ENCODE data around the gene VSTM2L. TPM values are rescaled to one million over a fixed set of nuclear protein-coding genes. Genes with fewer than 3 reads are reported as not detected.

The VSTM2L gene
- total RNA-seq, 1 experiment from 2014 or later, result 4.0 TPM

DNA sequence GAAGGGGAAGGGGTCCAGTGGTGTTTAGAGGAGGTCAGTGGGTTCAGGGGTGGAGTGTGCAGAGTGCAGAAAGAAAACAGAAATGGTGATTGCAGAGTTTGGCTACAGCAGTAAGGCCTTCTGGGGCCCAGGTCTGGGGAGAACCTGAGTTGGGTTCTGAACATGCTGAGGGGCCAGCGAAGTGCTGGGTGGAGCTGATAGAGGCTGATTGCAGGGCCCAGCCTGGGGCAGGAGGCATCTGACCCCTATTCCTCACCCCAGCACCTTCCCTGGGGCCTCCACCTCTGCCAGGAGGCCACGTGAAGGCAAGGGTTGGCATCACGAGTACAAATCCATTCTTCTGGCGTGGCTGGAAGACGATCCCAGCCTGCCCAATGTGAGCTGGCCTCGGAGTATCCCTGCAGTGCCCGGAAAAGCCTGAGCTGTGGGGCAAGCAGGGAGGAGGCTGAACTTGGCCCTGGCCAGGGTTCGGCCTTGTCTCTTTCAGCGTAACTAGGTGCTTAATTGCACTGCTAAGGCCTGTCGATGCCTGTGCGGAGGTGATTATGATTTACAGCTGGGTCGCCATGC is 35.3 kb downstream of the VSTM2L start:
- H3K36me3 ChIP-seq, result no peaks in the 10 kb centered on the region
- no peaks in the 10 kb centered on the region for H3K9me3 ChIP-seq
- no peak for DNase-seq
- H3K4me3 ChIP-seq, result no peak overlapping the region
- H3K27me3 ChIP-seq, result no peaks in the 10 kb centered on the region

DNA sequence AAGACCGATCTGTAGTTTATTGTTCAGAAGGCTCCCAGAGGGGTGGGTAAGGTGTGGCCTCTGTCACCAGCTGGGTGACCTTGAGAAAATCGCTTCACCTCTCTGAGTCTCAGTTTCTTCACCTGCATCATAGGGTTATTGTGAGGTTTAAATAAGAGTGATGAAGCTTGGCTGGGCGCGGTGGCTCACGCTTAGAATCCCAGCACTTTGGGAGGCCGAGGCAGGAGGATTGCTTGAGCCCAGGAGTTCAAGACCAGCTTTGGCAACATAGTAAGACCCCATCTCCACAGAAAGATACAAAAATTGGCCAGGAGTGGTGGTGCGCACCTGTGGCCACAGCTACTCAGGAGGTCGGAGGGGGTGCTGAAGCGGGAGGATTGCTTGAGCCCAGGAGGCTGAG is 36.0 kb downstream of the VSTM2L start:
- no peaks in the 10 kb centered on the region for H3K36me3 ChIP-seq
- no peak overlapping the region for H3K4me3 ChIP-seq
- no peak for DNase-seq
- H3K27me3 ChIP-seq, result no peaks in the 10 kb centered on the region
- H3K9me3 ChIP-seq, result no peaks in the 10 kb centered on the region

DNA sequence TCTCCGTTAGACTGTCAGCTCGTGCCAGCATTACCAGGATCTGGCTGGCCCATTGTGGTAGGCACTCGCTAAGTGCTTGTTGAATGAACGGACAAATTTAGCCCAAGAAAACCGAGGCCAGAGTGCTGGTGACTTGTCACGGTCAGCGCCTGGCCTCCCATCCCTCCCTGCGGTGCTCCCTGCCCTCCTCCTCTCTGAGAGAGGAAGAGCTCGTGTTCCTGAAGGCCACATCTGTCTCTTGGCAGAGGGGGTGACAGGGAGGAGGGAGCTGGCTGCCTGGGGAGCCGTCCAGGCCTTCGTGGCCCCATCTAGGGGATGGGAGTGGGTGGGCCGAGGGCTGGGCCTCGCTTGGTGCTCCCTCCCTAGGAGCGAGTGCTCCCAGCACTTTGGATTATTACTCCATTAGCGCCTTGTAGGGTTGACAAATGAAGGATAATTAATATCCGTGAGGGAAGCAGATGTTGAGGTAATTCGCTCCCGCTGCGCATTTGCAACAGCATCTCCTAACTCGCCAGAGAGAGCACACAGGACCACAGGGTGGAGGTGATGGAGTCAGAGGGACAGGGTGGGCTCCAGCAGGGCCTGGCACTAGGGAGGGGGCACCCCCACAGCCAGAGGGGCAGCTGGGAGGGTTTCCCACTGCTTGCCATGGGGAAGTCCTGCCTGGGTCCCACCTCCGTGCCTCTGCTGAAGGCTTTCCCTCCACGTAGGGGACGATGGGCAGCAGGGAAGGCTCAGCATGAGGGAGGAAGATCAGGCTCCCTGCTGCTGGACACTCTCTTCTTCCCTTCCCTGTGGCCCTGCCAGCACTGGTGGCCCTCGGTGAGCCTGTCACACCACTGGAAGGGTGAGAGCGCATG is 37.0 kb downstream of the VSTM2L start:
- Histone ChIP-seq H3K27me3 (no peaks in the 10 kb centered on the region), H3K4me3 (no peak overlapping the region), H3K9me3 (no peaks in the 10 kb centered on the region), H3K36me3 (no peaks in the 10 kb centered on the region)
- no peak for DNase-seq

DNA sequence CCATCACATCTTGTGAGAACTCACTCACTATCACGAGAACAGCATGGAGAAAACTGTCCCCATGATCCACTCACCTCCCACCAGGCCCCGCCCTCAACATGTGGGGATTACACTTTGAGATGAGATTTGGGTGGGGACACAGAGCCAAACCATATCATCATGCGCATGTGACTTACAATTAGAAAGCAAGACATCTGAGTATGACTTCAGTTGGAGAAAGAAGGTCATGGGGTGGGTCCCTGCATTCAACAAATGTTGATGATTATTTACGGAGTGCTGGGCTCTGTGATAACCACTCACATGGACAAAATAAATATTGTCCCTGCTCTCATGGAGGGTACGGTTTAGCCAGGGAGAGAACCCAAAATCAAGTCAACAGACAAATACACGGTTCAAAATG is 37.9 kb downstream of the VSTM2L start:
- no peaks in the 10 kb centered on the region for H3K9me3 ChIP-seq
- DNase-seq, result no peak
- H3K27me3 ChIP-seq, result no peaks in the 10 kb centered on the region
- no peaks in the 10 kb centered on the region for H3K36me3 ChIP-seq
- H3K4me3 ChIP-seq, result no peak overlapping the region

DNA sequence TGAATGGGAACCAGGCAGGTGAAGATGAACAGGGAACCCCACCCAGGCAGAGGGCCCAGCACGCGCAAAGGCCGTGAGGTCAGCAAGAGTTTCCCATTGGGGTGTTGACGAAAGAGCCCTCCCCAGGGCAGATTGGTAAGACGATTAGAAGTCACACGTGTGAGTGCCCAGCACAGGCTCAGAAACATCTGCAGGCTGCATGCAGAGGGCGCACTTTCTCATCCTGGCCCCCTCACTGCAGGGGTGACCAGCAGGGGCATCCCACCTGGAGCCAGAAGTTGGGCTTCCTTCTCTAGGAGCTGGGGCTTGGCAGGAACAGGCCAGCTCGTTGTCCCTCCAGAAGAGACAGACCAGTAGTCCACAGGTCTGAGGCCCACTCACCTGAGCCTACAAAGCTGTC is 38.4 kb downstream of the VSTM2L start:
- no peaks in the 10 kb centered on the region for H3K36me3 ChIP-seq
- H3K4me3 ChIP-seq, result no peak overlapping the region
- DNase-seq, result no peak
- no peaks in the 10 kb centered on the region for H3K9me3 ChIP-seq
- no peaks in the 10 kb centered on the region for H3K27me3 ChIP-seq

GRCh38 chr20:37941992-37942391 is 39.1 kb downstream of the VSTM2L start:
- Histone ChIP-seq H3K27me3 (no peaks in the 10 kb centered on the region), H3K4me3 (no peak overlapping the region), H3K36me3 (no peaks in the 10 kb centered on the region), H3K9me3 (no peaks in the 10 kb centered on the region)
- DNase-seq, result no peak

DNA sequence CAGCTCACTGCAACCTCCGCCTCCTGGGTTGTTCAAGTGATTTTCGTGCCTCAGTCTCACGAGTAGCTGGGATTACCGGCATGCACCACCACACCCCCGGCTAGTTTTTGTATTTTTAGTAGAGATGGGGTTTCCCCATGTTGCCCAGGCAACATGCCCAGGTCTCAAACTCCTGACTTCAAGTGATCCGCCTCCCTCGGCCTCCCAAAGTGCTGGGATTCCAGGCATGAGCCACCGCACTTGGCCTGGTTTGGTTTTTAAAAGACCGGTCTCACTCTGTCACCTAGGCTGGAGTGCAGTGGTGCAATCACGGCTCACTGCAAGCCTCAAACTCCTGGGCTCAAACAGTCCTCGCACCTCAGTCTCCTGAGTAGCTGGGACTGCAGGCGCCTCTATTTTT is 40.1 kb downstream of the VSTM2L start:
- no peak for DNase-seq
- Histone ChIP-seq H3K27me3 (no peaks in the 10 kb centered on the region), H3K4me3 (no peak overlapping the region)

DNA sequence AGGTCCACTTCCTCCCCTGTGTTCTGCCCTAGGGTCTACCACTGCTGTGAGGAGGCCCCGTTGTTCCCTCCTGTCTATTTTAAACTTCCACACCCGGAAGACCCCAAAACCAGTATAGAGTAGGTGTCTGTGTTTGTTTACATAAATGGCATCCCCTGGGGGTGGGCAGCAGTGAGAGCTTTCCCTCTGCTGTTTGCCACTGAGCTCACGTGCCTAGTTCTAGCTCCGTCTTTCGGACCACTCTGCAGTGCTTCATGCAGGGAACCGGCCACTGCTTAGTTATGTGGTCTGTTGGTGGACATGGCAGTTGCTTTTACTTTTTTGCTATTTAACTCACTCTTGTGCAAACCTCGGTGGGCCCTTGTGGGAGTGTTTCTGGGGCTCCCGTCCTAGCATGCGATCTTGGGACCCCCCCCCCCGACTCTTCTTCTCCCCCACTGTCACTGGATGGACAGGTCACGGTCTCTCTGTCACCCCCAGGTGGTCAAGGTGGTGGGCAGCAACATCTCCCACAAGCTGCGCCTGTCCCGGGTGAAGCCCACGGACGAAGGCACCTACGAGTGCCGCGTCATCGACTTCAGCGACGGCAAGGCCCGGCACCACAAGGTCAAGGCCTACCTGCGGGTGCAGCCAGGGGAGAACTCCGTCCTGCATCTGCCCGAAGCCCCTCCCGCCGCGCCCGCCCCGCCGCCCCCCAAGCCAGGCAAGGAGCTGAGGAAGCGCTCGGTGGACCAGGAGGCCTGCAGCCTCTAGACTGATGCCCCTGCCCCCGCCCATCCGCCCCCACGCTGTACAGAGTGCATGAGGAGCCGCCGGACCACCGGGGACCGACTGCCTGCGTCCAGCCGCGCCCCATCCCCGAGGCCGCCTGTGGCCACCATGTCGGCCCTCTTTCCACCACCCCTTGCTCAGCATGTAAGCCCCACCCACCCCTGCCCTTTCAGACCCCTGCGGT is 40.9 kb downstream of the VSTM2L start:
- no peak overlapping the region for H3K4me3 ChIP-seq
- peaks cover 4% of the 10 kb centered on the region; the same call in 1 of the 2 replicates for H3K9me3 ChIP-seq
- H3K27me3 ChIP-seq, result no peaks in the 10 kb centered on the region
- DNase-seq, result no peak
- H3K36me3 ChIP-seq, result no peaks in the 10 kb centered on the region

More for the DNA sequence above, 40.1 kb downstream of the VSTM2L start:
- peaks cover 3% of the 10 kb centered on the region; the same call in 1 of the 2 replicates for H3K9me3 ChIP-seq
- no peaks in the 10 kb centered on the region for H3K36me3 ChIP-seq

DNA sequence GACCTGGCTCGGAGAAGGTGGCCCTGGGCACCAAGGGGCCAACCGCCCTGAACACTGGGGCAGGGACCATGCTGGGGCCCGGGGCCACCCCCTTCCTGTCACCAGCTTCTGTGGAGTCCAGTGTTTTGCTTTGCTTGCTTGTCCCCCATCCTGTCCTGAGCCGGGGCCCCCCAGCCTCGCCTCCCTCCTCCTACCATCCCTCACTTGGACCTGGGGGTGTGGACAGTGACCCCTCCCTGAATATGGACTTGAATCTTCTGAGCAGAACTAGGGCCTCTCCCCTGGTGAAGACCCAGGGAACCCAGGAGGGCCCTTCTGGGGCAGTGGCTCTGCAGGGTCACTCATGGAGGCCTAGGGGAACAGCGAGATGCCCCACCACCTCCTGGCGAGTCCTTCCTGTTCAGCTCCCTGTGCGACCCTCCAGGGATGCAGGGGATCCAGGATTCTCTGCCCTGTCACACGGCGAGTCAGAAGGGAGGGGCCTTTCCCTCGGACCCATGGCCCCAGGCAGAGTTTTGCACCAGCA is 41.6 kb downstream of the VSTM2L start:
- Histone ChIP-seq H3K4me3 (no peak overlapping the region), H3K27me3 (no peaks in the 10 kb centered on the region), H3K9me3 (peaks cover 4% of the 10 kb centered on the region; the same call in 1 of the 2 replicates), H3K36me3 (no peaks in the 10 kb centered on the region)
- no peak for DNase-seq

DNA sequence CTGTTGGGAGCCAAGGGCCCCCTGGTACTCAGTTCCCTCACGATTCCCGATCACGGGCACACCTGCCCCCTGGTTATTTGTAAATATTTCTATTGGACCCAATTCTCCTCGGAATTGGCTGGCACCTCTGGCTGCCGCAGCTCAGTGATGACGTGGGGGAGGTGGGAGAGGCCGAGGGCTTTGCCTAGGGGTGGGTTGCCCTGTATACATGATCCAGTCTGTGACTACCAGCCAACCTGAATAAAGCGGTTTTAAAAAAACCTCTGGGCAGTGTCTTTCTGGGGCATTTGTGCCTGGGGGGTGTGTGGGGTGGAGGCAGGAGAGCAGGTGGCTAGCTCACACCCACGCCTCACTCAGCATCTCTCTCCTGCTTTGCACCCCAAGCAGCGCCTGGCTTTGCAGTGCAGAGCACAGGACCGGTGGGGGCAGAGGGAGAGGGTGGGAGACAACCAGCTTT is 42.2 kb downstream of the VSTM2L start:
- peaks cover 4% of the 10 kb centered on the region; the same call in 1 of the 2 replicates for H3K9me3 ChIP-seq
- no peak for DNase-seq

DNA sequence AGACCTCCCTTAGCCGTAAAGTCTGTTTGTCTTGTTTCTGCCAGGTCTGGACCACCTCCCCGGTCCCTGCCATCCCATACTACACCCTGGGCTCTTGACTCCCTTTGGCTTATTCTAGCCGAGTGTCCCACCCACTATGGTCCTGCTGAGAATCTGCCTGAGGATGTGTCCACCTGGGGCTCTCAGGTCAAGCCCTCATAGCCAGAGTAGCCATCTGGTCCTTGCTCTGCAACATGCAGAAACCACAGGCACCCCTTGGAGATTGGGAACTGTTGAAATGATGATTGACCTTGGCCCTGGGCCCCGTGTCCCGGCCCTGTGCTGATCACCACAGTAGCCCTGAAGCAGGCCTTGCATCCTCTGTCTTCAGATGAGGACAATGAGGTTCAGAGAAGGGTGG is 44.0 kb downstream of the VSTM2L start:
- no peak for DNase-seq
- peaks cover 6% of the 10 kb centered on the region; the same call in 1 of the 2 replicates for H3K27me3 ChIP-seq
- H3K36me3 ChIP-seq, result no peaks in the 10 kb centered on the region
- no peak overlapping the region for H3K4me3 ChIP-seq
- H3K9me3 ChIP-seq, result peaks cover 4% of the 10 kb centered on the region

More for the DNA sequence above, 42.2 kb downstream of the VSTM2L start:
- Histone ChIP-seq H3K4me3 (no peak overlapping the region), H3K27me3 (peaks cover 3% of the 10 kb centered on the region; the same call in 1 of the 2 replicates), H3K36me3 (no peaks in the 10 kb centered on the region)

GRCh38 chr20:37947943-37948342 is 45.0 kb downstream of the VSTM2L start:
- peaks cover 4% of the 10 kb centered on the region for H3K9me3 ChIP-seq
- peaks cover 6% of the 10 kb centered on the region; the same call in 1 of the 2 replicates for H3K27me3 ChIP-seq
- no peak for DNase-seq
- H3K36me3 ChIP-seq, result no peaks in the 10 kb centered on the region
- H3K4me3 ChIP-seq, result no peak overlapping the region

DNA sequence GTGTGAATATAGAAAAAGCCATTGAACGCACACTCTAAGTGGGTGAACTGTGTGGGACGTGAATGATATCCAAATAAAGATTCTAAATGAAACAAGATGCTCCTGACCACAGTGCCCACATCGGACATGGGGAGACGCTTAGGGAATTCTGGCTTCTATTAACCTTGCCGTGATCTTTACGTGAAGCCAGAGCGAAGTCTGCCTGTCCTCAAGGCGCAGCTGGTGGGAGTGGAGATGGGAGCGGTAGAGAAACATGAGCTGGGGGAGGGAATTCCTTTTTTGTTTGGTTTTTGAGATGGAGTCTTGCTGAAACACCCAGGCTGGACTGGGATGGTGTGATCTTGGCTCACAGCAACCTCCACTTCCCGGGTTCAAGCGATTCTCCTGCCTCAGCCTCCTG is 46.0 kb downstream of the VSTM2L start:
- H3K27me3 ChIP-seq, result peaks cover 6% of the 10 kb centered on the region; the same call in 1 of the 2 replicates
- H3K4me3 ChIP-seq, result no peak overlapping the region
- no peaks in the 10 kb centered on the region for H3K36me3 ChIP-seq
- peaks cover 4% of the 10 kb centered on the region for H3K9me3 ChIP-seq
- no peak for DNase-seq

DNA sequence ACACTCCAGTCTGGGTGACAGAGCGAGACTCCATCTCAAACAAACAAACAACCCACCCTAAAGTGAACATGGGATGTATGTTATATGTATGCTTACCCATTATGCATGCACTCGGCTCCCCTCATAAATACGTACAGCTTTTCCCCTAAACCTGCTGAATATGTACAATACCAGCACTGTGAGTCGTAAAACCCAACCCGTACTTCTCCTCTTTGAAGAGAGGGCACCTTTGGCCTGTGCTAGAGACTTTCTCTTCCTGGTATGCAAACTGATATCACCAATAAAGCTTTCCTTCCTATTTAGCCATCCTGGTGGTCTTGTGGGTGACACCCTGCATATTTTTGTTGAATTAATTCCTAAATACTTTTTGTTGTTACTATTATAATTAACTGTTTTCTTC is 51.3 kb downstream of the VSTM2L start:
- DNase-seq, result no peak
- peaks cover 22% of the 10 kb centered on the region for H3K27me3 ChIP-seq
- no peaks in the 10 kb centered on the region; the same call in none of the 2 replicates for H3K9me3 ChIP-seq
- no peaks in the 10 kb centered on the region for H3K36me3 ChIP-seq
- no peak overlapping the region for H3K4me3 ChIP-seq

DNA sequence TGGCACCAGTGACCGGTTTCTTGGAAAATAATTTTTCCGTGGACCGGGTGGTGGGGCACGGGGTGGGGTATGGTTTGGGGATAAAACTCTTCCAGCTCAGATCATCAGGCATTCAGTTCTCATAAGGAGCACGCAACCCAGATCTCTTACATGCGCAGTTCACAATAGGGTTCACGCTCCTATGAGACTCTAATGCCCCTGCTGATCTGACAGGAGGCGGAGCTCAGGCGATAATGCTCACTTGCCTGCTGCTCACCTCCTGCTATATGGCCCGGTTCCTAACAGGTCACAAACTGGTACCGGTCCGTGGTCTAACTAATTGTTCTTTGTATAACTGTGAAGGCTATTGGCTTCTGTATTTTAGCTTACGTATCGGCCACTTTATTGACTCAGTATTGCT is 51.7 kb downstream of the VSTM2L start:
- Histone ChIP-seq H3K27me3 (peaks cover 22% of the 10 kb centered on the region), H3K36me3 (no peaks in the 10 kb centered on the region), H3K4me3 (no peak overlapping the region), H3K9me3 (peaks cover 2% of the 10 kb centered on the region)
- DNase-seq, result no peak

DNA sequence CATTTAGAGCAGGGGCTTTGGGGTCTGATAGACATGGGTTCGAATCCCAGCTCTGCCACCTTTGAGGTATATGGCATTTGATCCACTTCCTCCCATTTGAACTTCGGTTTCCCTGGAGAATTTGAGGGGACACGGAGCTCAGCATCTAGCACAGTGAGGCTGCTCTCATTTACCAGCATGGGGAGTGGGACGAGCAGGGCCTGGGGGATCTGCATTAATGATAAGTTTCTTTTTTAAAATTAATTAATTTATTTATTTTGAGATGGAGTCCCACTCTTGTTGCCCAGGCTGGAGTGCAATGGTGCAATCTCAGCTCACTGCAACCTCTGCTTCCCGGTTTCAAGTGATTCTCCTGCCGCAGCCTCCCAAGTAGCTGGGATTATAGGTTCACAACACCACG is 52.6 kb downstream of the VSTM2L start:
- no peak for DNase-seq
- H3K4me3 ChIP-seq, result no peak overlapping the region
- H3K36me3 ChIP-seq, result no peaks in the 10 kb centered on the region

More for the DNA sequence above, 52.6 kb downstream of the VSTM2L start:
- Histone ChIP-seq H3K9me3 (peaks cover 7% of the 10 kb centered on the region), H3K27me3 (peaks cover 17% of the 10 kb centered on the region)
